ENCODE measurements around the gene PPM1F. TPM values are rescaled to one million over a fixed set of nuclear protein-coding genes. Genes with fewer than 3 reads are reported as not detected.

Gene PPM1F
- total and polyA plus RNA-seq, 4 donors, result 1.8 to 15.5 (median 8.9) TPM

GRCh38 chr22:21984793-21985192 lies 32.1 kb upstream of the PPM1F start:
- no peak for DNase-seq (ENCODE audit: low spot score)
- no peak overlapping the region for H3K4me3 ChIP-seq (ENCODE audit: low read depth in 1 of 3, low read length in 3 of 3)
- 53% methylated on average over 7 of the region's 7 CpGs for WGBS
- H3K9ac ChIP-seq (ENCODE audit: low read depth in 1 of 2, low read length in 2 of 2), result no peak overlapping the region
- peaks cover 1 to 23% (median 14%) of the 10 kb centered on the region in 4 donors for H3K4me1 ChIP-seq (ENCODE audit: control insufficient read depth in 4 of 4, insufficient read depth in 4 of 4, low read length in 3 of 4)
- no peak overlapping the region for H3K27ac ChIP-seq (ENCODE audit: low read depth in 1 of 2, low read length in 2 of 2)
- no peaks in the 10 kb centered on the region for H3K36me3 ChIP-seq (ENCODE audit: control insufficient read depth in 4 of 4, insufficient read depth in 3 of 4, low read depth in 1 of 4, low read length in 3 of 4)
- no peaks in the 10 kb centered on the region for H3K27me3 ChIP-seq (ENCODE audit: control insufficient read depth in 4 of 4, insufficient read depth in 4 of 4, low read length in 3 of 4)
- TF ChIP-seq HNF4G (IDR thresholded peaks at IDR 0.05) (no peak), RAD21 (IDR thresholded peaks at IDR 0.05) (peak in 1 of 2 donors; percentile 29)
- H3K9me3 ChIP-seq (ENCODE audit: control insufficient read depth in 4 of 4, low read length in 3 of 4), result no peaks in the 10 kb centered on the region

- H3K27ac ChIP-seq (ENCODE audit: low read depth in 1 of 2, low read length in 2 of 2), result peak within 1 kb of the TSS; percentile 55 to 72
- no peaks in the 10 kb centered on the region for H3K9me3 ChIP-seq (ENCODE audit: control insufficient read depth in 4 of 4, low read length in 3 of 4)
- TF ChIP-seq GABPA (IDR thresholded peaks at IDR 0.05 in 1 of 2, conservative IDR thresholded peaks at IDR 0.05 in 1 of 2) (peak; percentile 94 to 97), JUND (IDR thresholded peaks at IDR 0.05) (no peak), RAD21 (IDR thresholded peaks at IDR 0.05) (no peak), RXRA (IDR thresholded peaks at IDR 0.05) (peak in 1 of 2 donors; percentile 20), YY1 (IDR thresholded peaks at IDR 0.05) (peak; percentile 51), EGR1 (IDR thresholded peaks at IDR 0.05; ENCODE audit: low read depth in 2 of 2) (no peak), REST (IDR thresholded peaks at IDR 0.05) (peak; percentile 26), TAF1 (conservative IDR thresholded peaks at IDR 0.05) (no peak)
- H3K4me1 ChIP-seq (ENCODE audit: control insufficient read depth in 4 of 4, insufficient read depth in 4 of 4, low read length in 3 of 4), result peaks cover 1 to 19% (median 12%) of the 10 kb centered on the region in 4 donors
- peaks cover 0 to 4% (median 0%) of the 10 kb centered on the region in 4 donors for H3K36me3 ChIP-seq (ENCODE audit: control insufficient read depth in 4 of 4, insufficient read depth in 3 of 4, low read depth in 1 of 4, low read length in 3 of 4)
- peak; percentile 82 for DNase-seq (ENCODE audit: low spot score)
- WGBS, result under 1% methylated on average over 54 of the region's 54 CpGs
- H3K27me3 ChIP-seq (ENCODE audit: control insufficient read depth in 4 of 4, insufficient read depth in 4 of 4, low read length in 3 of 4), result no peaks in the 10 kb centered on the region
- H3K9ac ChIP-seq (ENCODE audit: low read depth in 1 of 2, low read length in 2 of 2), result peak within 1 kb of the TSS; percentile 82 to 98
- H3K4me3 ChIP-seq (ENCODE audit: low read depth in 1 of 3, low read length in 3 of 3), result peak within 1 kb of the TSS; percentile 66 to 95 (median 94)
These were observed 29.8 kb upstream of the PPM1F start, which contains the start of gene TOP3B for GRCh38 chr22:21982338-21982965. Gene TOP3B, minus strand, starts transcription at chr22:21982787. Its CDS starts 7,078 bp downstream, at chr22:21975709.

GRCh38 chr22:21981874-21982273 lies 29.2 kb upstream of the PPM1F start:
- H3K27ac ChIP-seq (ENCODE audit: low read depth in 1 of 2, low read length in 2 of 2), result peak overlapping the region; percentile 55 to 72
- DNase-seq (ENCODE audit: low spot score), result no peak
- TF ChIP-seq FOXA2 (IDR thresholded peaks at IDR 0.05), result no peak
- TF ChIP-seq TAF1 (conservative IDR thresholded peaks at IDR 0.05), result no peak
- TF ChIP-seq SP1 (IDR thresholded peaks at IDR 0.05), result no peak
- TF ChIP-seq, protein P1, sequence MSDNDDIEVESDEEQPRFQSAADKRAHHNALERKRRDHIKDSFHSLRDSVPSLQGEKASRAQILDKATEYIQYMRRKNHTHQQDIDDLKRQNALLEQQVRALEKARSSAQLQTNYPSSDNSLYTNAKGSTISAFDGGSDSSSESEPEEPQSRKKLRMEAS (IDR thresholded peaks at IDR 0.05), result no peak
- TF ChIP-seq YY1 (IDR thresholded peaks at IDR 0.05), result no peak
- TF ChIP-seq RAD21 (IDR thresholded peaks at IDR 0.05), result no peak
- TF ChIP-seq, protein P2, sequence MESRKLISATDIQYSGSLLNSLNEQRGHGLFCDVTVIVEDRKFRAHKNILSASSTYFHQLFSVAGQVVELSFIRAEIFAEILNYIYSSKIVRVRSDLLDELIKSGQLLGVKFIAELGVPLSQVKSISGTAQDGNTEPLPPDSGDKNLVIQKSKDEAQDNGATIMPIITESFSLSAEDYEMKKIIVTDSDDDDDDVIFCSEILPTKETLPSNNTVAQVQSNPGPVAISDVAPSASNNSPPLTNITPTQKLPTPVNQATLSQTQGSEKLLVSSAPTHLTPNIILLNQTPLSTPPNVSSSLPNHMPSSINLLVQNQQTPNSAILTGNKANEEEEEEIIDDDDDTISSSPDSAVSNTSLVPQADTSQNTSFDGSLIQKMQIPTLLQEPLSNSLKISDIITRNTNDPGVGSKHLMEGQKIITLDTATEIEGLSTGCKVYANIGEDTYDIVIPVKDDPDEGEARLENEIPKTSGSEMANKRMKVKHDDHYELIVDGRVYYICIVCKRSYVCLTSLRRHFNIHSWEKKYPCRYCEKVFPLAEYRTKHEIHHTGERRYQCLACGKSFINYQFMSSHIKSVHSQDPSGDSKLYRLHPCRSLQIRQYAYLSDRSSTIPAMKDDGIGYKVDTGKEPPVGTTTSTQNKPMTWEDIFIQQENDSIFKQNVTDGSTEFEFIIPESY (IDR thresholded peaks at IDR 0.05), result no peak
- TF ChIP-seq GABPA (IDR thresholded peaks at IDR 0.05 in 1 of 2, conservative IDR thresholded peaks at IDR 0.05 in 1 of 2), result no peak
- no peak for TF ChIP-seq CTCF (IDR thresholded peaks at IDR 0.05; ENCODE audit: low read depth, low read length, missing input control)
- no peak for TF ChIP-seq REST (IDR thresholded peaks at IDR 0.05)
- TF ChIP-seq RXRA (IDR thresholded peaks at IDR 0.05), result no peak
- TF ChIP-seq JUND (IDR thresholded peaks at IDR 0.05), result no peak
- H3K4me3 ChIP-seq (ENCODE audit: low read depth in 1 of 3, low read length in 3 of 3), result peak overlapping the region; percentile 66 to 95 (median 94)
- H3K27me3 ChIP-seq (ENCODE audit: control insufficient read depth in 4 of 4, insufficient read depth in 4 of 4, low read length in 3 of 4), result no peaks in the 10 kb centered on the region
- peaks cover 0 to 4% (median 0%) of the 10 kb centered on the region in 4 donors for H3K36me3 ChIP-seq (ENCODE audit: control insufficient read depth in 4 of 4, insufficient read depth in 3 of 4, low read depth in 1 of 4, low read length in 3 of 4)
- WGBS, result 12% methylated on average over 2 of the region's 2 CpGs
- no peaks in the 10 kb centered on the region for H3K9me3 ChIP-seq (ENCODE audit: control insufficient read depth in 4 of 4, low read length in 3 of 4)
- peaks cover 1 to 19% (median 12%) of the 10 kb centered on the region in 4 donors for H3K4me1 ChIP-seq (ENCODE audit: control insufficient read depth in 4 of 4, insufficient read depth in 4 of 4, low read length in 3 of 4)
- H3K9ac ChIP-seq (ENCODE audit: low read depth in 1 of 2, low read length in 2 of 2), result peak overlapping the region; percentile 82 to 98

Data from liver (tissue), 9 donors.